ENCODE results near the gene RIMKLB.

DNA sequence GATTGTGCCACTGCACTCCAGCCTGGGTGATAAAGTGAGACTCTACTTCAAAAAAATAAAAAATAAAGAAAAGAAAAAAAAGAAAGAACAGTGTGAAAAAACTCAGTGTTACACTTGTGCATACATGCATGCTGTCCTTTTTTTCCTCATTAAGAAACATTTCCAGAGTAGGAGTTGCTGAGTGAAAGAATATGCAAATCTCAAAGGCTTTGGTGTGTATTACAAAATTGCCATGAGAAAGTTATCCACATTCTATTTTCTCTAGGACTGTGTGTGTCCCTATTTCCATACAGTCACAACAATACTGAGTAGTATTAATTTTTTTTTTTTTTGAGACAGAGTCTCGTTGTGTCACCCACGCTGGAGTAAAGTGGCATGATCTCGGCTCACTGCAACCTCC lies 123.8 kb downstream of the RIMKLB start:
- TF ChIP-seq CTCF (IDR thresholded peaks at IDR 0.05) (no peak), POLR2A (IDR thresholded peaks at IDR 0.05) (no peak)
